ENCODE results near the gene MS4A8.
"Not testable (repeated sequence)": the region's sequence is repeated elsewhere in the genome, so short reads cannot be mapped to it uniquely, and the experiment has no call there.

The MS4A8 gene

GRCh38 chr11:60699284-60699691 lies at the start of gene MS4A8:
MS4A8 (plus strand) TSS chr11:60699612; CDS start chr11:60700861, 1,249 bp downstream.
- DNase-seq (ENCODE audit: low read depth): no peak

- no peak for DNase-seq (ENCODE audit: low read depth)
Measured at GRCh38 chr11:60657888-60658287, 41.5 kb upstream of the MS4A8 start.

- no peak for DNase-seq (ENCODE audit: low read depth)
Measured at GRCh38 chr11:60658409-60658808, 41.0 kb upstream of the MS4A8 start.

- no peak for DNase-seq (ENCODE audit: low read depth)
Measured at GRCh38 chr11:60672255-60672654, 27.2 kb upstream of the MS4A8 start.

- not testable (repeated sequence) for DNase-seq (ENCODE audit: low read depth)
Measured at GRCh38 chr11:60678231-60678630, 21.2 kb upstream of the MS4A8 start.

- DNase-seq (ENCODE audit: low read depth): no peak
Measured at GRCh38 chr11:60679879-60680278, 19.5 kb upstream of the MS4A8 start.

GRCh38 chr11:60680455-60681119 lies 18.8 kb upstream of the MS4A8 start:
- no peak for DNase-seq (ENCODE audit: low read depth)

GRCh38 chr11:60684541-60684848 lies 14.9 kb upstream of the MS4A8 start:
- not testable (repeated sequence) for DNase-seq (ENCODE audit: low read depth)

- no peak for DNase-seq (ENCODE audit: low read depth)
Measured at GRCh38 chr11:60691661-60692060, 7.8 kb upstream of the MS4A8 start.

- no peak for DNase-seq (ENCODE audit: low read depth)
Measured at GRCh38 chr11:60699936-60700335, 524 bp downstream of the MS4A8 start.

- no peak for DNase-seq (ENCODE audit: low read depth)
Measured at GRCh38 chr11:60700689-60701468, 1.5 kb downstream of the MS4A8 start.

- no peak for DNase-seq (ENCODE audit: low read depth)
Measured at GRCh38 chr11:60701469-60701818, 2.0 kb downstream of the MS4A8 start.

- no peak for DNase-seq (ENCODE audit: low read depth)
Measured at GRCh38 chr11:60703374-60703773, 4.0 kb downstream of the MS4A8 start.

GRCh38 chr11:60705895-60706294 lies 6.5 kb downstream of the MS4A8 start:
- DNase-seq (ENCODE audit: low read depth): no peak

GRCh38 chr11:60706931-60707330 lies 7.5 kb downstream of the MS4A8 start:
- DNase-seq (ENCODE audit: low read depth): no peak

- no peak for DNase-seq (ENCODE audit: low read depth)
Measured at GRCh38 chr11:60710482-60710881, 11.1 kb downstream of the MS4A8 start.

GRCh38 chr11:60711276-60711675 lies 11.9 kb downstream of the MS4A8 start:
- DNase-seq (ENCODE audit: low read depth): no peak

- not testable (repeated sequence) for DNase-seq (ENCODE audit: low read depth)
Measured at GRCh38 chr11:60713423-60713822, 14.0 kb downstream of the MS4A8 start.

GRCh38 chr11:60717956-60718355 lies 18.5 kb downstream of the MS4A8 start:
- DNase-seq (ENCODE audit: low read depth): no peak

- no peak for DNase-seq (ENCODE audit: low read depth)
Measured at GRCh38 chr11:60718524-60719316, 19.3 kb downstream of the MS4A8 start.

- DNase-seq (ENCODE audit: low read depth): no peak
Measured at GRCh38 chr11:60719391-60719790, 20.0 kb downstream of the MS4A8 start.

- no peak for DNase-seq (ENCODE audit: low read depth)
Measured at GRCh38 chr11:60720460-60720859, 21.0 kb downstream of the MS4A8 start.

GRCh38 chr11:60724420-60724819 lies 25.0 kb downstream of the MS4A8 start, which contains the start of gene MS4A18:
MS4A18 (plus strand) TSS chr11:60724720.
- DNase-seq (ENCODE audit: low read depth): no peak
